GM21528 (cell line): ENCODE measurements around the gene IGSF3.

Experiments used
- ATAC-seq: cut with Tn5 transposase; IDR thresholded peaks from one replicate; pipeline ENCODE4 v1.9.1; 2021; ENCODE audit warnings: mild to moderate bottlenecking, moderate library complexity; ENCODE audit not compliant: unreplicated experiment, low FRiP score

The IGSF3 gene

DNA sequence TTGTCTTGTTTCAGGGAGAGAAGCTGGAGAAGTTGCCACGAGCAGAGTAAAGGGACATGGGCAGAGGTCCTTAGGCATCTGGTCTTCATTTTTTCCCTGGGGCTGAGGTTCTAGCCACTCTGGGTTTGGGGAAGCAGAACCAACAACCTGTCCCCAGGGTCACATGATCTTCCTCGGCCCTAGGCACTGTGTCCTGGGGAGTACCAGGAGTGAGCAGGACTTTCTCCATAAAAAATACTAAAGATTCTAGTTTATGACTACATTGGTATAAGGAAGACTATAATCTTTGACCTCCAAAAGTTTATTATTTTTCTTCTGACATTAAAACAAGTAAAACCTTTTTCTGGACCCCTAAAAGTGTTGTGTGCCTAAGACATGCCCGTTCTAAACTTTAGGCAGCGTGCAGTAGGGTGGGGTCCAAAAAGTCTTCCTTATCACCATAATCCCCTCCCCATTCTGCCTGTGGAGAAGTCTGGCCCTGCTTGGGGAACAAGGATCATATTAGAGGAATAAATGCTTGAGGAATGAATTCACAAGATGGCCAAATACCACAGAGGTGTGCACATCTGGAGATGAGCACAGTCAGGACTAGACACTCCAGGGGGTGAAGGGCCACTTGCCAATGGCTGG lies 19.3 kb upstream of the IGSF3 start:
- no peak for ATAC-seq

DNA sequence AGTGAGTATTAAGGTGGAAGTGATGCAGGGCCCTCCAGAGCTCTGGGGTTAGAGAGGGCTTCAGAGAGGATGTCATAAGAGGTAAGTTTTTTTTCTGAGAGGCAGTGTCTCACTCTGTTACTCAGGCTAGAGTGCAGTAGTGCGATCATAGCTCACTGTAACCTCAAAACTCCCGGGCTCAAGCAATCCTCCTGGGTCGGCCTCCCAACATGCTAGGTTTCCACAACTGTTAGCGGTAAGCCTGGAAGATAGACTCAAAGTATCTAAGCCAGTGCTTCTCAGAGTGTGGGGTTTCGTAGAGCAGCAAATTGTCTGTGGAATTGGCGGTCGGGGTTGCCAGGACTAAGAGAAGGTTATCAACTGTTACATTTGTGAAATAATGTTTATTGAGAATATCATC lies 18.6 kb upstream of the IGSF3 start:
- ATAC-seq, result no peak

DNA sequence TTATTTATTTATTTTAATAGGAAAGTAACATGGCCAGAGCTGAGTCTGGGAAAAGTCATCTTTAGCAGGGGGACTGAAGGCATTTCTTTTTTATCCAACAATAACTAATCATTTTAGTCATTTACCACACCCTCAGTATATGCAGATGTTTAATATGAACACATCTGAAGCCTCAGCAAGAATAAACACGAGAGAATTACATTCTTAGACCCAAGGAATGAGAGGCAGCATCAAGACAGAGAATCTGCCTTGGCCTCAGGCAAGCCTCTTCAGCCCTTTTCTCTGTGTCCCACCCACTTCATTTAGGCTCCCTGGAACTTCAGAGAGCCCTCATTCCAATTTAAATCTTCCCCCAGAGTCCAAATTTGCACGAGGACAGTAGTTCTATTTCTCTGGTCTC lies 17.0 kb upstream of the IGSF3 start:
- ATAC-seq, result no peak

DNA sequence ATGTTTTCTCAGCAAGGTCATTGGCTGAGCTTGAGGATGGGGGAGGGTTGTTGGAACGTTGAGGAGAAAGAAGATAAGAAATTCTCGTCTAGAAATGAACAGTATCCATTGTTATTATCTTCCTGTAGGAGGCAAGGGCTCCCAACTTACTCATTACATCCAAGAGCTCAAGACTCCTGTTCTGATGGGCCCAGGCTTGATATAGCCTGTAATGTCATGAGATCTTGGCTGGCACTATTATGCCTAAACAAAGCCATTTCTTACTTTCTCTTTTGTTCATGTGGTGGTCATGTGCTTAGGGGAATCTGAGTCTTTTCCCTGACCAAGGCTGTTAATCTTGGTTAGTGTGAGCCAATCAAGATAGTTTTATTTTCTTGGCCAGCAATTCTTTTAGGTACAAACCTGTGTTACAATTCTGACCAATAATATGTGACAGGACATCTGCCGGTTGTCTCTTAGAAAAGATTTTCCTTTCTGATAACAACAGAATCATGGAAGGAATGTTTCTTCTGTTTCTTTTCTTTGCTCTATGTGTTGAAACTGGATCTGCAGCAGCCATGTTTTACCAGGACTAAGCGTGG lies 15.2 kb upstream of the IGSF3 start:
- ATAC-seq, result no peak

DNA sequence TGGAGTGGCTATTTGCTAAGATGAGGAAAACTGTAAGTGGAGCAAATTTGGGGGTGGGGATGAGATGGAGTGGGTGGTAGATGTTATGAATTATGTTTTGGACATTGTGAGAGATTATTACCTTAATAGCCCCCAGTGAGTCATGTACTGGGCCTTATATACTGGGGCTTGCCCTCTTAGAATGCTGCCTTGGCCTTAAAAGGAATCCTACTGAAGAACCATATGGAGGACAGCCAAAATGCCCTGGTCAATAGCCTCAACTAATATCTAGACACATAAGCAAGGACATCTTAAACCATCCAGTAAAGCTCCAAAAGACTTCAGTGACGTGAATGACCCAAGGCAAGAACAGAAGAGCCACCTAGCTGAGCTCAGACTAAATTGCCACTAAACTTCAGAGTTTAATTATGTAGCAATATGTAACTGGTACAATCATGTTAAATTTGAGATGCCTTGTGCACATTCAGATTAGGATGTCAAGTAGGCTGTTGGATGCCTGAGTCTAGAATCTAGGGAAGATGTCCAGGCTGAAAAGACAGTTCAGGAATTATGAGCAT lies 13.9 kb upstream of the IGSF3 start:
- ATAC-seq, result no peak

DNA sequence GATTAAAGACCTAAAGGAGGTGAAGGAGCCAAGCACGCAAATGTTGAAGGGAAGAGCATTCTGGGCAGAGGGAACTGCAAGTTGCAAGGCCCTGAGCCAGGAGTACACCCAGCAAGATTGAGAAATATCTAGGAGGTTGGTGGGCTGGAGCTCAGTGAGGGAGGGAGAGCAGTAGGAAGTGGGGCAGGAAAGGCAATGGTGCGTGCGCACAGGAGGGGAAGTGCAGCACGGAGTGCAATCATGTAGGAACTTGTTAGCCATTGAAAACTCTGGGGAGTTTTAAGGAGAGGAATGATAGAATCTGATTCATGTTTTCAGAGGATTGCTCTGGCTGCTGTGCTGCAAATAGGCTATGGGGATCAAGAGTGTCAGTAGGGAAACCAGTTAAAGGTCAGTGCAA lies 13.2 kb upstream of the IGSF3 start:
- ATAC-seq, result no peak

DNA sequence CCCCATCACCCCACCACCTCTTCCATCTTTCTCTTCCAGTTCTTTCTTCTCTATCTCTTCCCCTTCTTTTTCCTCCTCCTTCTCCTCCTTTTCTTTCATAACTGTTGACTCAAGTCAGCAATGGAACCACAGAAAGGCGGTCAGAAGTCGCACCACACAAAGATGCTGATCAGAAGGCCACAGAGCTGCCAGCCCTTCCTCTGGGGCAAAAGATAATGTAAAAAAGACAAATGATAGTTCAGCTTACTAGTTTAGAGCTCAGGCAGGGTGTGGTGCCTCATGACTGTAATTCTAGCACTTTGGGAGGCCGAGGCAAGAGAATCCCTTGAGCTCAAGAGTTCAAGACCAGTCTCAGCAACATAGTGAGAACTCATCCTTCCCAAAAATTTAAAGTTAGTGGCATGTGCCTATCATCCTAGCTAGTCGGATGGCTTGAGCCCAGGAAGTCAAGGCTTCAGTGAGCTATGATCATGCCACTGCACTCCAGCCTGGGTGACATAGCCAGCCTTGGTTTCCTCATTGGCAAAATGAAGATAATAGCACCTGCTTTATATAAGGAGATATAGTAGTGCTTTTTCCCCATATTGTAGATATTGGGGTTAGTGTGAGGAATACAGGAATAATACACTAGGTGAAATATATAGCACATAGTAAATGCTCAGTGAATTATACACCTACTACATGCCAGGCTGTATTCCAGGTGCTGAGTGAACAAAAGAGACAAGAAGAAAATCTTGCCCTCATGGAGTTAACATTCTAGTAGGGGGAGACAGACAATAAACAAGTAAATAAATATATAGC lies 12.5 kb upstream of the IGSF3 start:
- no peak for ATAC-seq

DNA sequence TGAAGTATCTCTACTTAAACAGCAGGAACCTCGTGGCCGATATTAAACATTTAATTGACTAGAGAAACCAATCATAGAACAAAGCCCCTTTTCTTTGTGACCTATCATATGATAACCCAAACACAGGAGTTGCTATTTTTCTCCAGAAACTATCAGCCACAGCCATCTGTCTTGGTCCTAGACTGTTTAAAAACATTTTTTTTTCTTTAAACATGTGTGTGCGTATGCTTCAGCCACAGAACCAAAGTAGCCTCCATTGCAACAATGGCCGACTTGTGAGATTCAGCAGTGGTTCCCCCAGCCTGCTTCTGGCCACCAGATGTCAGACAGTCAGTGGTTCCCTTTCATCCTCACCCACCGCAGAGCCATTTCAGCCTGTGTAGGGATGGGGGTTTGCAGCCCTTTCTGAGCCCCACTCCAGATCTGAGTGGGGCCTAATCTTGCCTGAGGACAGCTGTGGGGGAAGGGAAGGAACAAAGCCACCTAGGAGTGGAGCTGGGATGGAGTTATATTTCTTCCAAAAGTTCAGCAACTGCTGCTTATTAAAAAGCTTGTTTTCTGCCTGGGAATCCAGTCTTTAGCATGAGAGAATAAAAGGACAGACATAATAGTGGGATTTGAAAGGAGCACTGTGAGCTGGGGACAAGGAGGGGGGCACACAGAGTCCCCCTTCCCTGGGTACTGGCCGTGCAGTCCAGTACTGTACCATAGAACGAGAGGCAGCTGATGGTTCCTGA lies 11.7 kb upstream of the IGSF3 start:
- ATAC-seq, result no peak

DNA sequence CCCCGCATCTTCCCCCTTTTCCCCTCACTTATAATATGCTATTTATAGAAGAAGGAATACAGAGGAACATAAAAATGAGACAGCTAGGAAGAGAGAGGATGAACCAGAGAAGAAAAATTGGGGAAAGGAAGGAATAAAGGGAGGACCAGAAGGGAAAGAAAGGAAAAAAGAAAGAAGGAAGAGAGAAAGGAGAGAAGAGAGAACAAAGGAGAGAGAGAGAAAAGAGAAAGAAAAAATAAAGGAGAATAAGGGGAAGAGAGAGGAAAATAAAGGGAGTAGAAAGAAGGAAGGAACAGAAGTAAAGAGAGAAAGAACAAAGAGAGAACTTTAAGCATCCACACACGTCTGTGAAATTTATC lies 11.2 kb upstream of the IGSF3 start:
- ATAC-seq, result no peak

DNA sequence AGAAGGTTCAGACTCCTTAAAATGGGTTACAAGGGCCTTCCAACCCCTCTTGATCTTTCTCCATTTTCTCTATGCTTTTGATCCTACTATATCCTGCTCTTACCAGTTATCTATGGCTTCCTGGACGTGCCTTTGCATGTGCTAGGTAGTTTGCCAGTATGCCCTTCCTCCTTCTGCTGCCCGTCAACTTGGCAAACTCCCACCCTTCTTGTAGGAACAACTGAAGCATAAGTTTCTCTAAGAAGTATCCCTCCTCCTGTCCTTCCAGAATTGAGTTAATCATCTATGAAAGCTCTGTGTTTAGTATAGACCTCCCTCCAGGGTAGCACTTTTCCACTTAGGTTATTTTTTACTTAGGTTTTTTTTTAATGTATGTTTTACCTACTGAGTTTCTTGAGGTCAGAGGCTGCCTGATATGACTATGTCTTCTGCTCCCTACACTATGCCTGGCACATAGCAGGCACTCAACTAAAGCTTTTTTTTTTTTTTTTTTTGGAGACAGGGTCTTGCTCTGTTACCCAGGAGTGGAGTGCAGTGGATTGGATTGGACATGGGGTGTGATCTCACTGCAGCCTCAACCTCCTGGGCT lies 10.0 kb upstream of the IGSF3 start:
- ATAC-seq, result no peak

DNA sequence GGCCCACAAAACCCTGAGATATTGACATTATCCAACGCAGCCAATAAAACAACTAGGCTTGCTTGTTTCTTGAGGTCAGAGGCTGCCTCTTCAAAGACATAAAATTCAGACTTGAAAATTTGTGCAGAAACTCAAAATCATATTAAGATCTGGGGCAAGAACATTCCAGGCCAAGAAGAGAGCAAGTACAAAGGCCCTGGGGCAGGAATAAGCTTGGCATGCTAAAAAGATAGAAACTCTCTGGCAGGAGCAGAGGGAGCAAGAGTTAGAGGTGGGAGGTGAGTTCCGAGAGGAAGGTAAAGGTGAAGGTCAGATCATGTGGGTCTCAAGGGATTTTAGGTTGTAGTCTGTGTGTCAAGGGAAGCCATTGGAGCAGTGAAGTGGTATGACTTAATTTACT lies 8.8 kb upstream of the IGSF3 start:
- ATAC-seq, result no peak

DNA sequence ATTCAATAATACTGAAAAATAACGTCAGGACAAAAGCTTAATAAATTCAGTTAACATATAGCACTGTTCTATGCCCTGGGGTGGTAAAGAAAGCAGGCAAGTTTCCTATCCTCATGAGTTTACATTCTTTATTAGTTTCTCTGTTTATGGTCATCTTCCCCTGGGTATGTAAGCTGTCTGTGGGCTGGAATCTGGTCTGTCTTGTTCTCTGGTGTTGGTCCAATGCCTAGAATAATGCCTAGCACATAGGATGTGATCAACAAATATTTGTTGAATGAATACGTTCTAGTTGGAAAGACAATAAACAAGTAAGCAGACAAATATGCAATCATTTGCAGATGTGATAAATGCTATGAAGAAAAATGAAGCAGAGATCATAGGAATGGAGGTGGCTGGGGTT lies 7.2 kb upstream of the IGSF3 start:
- ATAC-seq, result no peak

DNA sequence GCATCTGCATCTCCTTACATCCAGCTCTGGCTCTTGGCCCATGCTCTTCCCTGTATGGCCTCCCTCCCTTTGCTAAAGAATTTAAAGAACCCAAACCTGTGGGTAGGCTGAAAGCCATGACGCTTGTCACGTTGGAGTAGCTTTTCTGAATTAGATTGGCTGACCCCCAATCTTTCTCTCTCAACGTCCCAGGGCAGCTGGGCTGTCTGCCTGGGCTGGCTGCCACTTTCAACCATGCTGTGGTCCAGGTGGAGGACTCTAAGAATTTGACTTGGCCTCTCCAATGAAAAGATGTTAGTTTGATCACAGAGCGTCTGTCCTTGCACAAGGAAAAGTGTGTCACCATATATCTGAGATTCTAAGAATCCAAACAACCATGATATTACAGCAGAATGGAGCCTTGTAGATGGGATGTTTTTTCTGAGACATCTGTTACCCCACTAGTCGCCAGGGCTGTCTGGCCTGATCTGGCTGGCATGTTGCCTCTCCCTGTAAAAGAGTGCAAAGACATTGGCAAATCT lies 6.5 kb upstream of the IGSF3 start:
- ATAC-seq, result no peak

DNA sequence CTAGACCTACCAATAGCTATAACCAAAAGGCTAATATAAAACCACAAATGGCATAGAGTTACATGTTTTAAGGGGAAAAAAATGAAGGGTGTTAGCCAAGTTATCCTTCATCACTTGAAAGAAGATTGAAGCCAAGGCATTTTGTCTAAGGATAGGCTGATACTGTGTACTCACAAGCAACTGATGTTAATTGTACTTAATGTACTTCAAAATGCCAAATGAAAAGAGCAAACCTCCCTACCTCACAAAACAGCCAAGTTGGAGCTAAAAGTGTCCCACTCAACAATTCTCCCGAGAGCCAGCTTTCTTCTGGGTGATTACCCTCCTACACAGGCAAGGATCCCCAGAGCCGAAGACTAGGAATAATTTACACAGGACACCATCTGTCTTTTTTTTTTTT lies 4.4 kb upstream of the IGSF3 start:
- ATAC-seq, result no peak

DNA sequence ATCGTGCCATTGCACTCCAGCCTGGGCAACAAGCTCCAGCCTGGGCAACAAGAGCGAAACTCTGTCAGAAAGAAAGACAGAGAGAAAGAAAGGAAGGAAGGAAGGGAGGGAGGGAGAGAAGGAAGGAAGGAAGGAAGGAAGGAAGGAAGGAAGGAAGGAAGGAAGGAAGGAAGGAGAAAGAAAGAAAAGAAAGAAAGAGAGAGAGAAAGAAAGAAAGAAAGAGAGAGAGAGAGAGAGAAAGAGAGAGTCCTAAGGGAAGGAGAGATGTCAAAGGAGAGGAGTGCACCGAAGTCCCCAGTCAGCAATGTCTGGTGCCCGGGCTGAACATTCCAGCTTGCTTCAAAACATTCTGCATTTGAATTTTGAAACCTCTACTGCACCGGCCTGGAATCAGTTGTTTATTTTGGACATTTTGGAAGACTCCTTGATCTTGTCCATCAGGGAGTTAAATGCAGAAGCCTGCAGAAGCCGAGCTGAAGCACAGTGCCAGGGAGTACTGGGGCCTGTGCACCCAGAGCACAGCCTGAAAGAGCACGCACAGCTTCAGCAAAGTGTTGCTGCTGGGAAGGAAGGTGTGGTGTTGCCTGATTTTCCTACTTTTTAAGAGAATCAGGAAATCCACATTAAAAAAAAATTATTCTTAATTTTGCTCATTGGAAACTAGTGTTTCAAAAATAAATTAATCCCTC lies 3.7 kb upstream of the IGSF3 start:
- no peak for ATAC-seq

DNA sequence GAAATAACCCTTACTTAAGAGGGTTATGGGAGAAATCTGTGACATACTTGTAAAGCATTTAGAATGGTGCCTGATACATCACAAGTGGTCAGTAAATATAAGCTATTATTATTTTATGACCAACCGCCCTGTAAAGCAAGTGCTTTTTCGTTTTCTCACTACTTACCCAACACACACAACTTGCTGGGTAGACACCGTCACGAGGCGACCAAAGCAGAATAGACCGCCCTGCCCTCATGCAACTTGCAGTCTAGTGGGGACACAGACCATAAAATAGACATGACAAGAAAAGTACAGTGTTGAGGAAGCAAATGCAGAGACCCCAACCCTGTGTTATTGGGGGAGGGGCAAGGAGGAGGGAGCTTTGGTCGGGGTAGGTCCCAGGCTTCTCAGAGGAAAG lies 744 bp upstream of the IGSF3 start:
- no peak for ATAC-seq

DNA sequence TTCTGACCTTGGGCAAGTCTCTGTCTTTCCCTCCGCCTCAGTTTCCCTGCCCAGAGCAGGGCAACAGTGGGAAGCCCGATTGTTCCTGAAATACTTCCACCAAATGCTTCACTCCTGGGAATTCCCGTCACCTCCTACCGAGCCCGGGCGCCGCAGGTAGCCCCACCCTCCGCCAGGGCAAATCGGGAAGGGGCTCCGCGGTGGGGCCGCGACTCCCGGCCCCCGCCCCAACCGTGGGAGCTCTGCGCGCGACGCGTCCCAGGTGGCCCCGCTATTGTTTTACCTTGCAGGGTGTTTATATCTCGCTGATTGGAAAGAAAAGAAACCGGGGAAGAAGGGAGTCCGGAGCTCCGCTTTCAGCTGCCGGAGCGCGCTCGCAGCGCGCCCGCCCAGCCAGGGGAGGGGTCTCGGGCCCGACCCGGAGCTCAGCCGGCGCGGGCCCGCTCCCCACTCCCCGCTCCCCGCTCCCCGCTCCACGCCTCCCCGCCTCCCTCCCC lies 407 bp downstream of the IGSF3 start:
- no peak for ATAC-seq

DNA sequence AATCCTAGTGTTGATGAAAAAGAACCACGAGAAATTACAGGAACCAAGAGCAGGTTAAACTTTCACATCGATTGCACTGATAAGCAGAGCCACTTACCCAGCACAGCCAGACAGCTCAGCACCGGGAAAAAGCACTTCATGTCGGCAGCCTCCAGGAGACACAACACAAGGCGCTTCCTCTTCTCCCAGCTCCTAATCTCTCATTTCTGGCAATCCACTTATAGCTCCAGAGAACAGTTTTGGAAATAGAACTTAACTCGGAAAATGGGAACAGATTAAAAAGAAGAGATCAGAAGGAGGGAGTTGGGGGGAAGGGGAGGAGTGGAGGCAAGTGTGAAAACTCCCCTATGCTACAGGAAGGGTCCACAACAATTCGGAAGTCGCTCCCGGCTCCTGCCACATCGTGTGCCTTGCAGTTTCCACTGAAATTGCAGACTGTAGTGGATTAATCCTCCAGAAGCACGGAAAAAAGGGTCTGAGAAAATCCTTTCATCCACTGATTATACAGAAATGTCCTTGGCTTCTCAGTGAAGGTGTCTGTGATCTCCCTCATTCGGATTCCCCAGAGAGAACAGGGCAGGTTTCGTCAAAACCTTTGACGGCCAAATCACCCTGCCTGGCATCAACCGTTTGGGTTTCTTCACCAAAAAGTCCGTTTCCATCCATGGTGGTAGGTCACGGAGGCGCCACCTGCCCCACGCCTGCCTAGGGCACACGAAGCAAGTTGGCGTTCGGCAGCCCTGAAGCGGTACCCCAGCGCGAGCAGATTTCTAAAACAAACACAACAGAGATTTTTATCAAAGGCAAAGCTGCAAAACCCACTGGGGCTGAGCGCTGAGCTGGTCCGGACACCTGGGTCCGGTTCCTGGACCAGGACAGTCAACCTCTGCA lies 1.1 kb downstream of the IGSF3 start:
- ATAC-seq, result no peak

DNA sequence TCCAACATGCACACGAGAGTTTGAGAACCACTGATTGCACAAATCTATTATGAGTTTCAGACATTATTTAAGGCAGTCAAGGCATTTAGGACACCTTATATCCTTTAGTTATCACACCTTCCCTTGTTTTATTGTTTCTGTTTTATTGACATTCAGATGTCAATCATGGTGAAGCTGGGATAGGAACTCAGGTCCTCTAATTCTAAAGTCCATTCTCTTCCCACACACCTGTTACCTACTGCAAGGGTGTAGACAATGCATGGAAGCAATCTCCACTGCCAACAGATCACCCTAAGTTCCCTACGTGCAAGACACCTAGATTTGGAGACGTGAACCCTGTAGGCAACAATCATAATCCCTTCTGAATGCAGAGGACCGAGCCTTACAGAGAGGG lies 2.6 kb downstream of the IGSF3 start:
- ATAC-seq, result no peak
